IPS-18c (cell line): ENCODE data around the gene STBD1.
"Not testable (repeated sequence)": the region's sequence is repeated elsewhere in the genome, so short reads cannot be mapped to it uniquely, and the experiment has no call there.

Experiments used
- H3K4me3 ChIP-seq: 2 replicates; pipeline ENCODE4 v1.7.0; 2013; ENCODE audit warnings: low read depth, mild to moderate bottlenecking, low read length, moderate library complexity; ENCODE audit not compliant: insufficient read depth
- H3K9me3 ChIP-seq: one replicate; pipeline ENCODE4 v1.6.1; 2013; ENCODE audit warnings: mild to moderate bottlenecking, low read length, moderate library complexity; ENCODE audit not compliant: control insufficient read depth, insufficient read depth

STBD1 gene

DNA sequence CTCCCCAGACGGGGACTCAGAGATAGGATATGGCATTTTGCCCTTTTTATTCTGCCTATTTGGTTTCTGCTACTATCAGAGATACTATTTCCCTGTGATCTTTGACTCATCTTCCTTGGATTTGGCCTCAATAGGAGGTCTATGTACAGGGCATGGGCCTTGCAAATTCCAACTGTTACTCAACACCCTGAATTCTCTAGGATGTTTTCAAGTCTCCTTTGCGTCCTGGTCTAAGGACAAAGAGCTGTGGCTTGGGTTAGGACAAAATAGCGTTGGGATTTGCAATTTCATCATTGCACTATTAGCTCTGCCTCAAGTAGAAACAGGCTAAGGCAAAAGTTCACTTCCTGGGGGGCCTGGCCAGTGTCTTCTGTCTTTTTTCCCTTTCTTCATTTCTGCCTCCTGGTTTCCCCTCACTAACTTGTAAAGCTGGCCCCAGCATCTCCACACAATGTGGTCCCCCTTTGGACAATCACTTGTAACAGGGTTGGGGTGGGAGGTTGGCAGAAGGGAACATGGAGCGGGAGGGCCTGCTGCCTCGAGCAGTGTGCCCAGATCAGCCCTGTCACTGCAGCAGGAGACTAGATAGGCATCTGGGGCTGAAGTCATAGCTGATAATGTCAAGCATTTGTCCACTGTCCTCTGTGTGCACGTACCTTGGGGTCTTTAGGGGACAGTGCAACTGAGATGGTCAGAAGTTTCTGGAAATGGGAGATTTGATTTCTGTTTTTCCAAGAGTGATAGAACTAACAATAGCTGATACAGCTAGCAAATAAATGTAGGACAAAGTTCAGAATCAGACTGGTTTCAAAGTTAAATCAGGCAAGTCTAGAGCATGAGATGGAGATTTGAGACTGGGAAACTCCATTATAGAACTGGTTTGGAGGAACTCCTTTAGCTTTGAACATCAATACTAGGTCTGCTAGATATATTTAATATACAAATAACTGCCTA lies 25.8 kb upstream of the STBD1 start:
- no peaks in the 10 kb centered on the region for H3K9me3 ChIP-seq
- H3K4me3 ChIP-seq, result no peak overlapping the region

DNA sequence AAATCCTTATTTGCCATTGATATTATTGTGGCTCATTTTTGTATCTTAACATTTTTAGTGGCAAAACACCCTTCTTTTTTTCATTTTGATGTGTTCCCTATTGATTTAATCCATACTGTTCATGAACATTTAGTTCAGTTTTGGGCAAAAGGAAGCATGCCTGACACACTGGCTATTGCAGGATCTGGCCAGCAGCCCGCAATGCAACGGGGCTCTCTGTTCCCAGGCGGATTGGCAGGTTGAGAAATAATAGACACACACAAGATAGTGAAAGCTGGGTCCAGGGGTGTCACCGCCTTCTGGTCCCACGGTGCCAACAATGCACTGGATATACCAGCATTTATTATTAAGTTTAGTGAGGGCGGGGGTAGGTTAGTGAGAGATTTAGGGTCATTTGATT lies 24.9 kb upstream of the STBD1 start:
- not testable (repeated sequence) for H3K4me3 ChIP-seq, H3K9me3 ChIP-seq

DNA sequence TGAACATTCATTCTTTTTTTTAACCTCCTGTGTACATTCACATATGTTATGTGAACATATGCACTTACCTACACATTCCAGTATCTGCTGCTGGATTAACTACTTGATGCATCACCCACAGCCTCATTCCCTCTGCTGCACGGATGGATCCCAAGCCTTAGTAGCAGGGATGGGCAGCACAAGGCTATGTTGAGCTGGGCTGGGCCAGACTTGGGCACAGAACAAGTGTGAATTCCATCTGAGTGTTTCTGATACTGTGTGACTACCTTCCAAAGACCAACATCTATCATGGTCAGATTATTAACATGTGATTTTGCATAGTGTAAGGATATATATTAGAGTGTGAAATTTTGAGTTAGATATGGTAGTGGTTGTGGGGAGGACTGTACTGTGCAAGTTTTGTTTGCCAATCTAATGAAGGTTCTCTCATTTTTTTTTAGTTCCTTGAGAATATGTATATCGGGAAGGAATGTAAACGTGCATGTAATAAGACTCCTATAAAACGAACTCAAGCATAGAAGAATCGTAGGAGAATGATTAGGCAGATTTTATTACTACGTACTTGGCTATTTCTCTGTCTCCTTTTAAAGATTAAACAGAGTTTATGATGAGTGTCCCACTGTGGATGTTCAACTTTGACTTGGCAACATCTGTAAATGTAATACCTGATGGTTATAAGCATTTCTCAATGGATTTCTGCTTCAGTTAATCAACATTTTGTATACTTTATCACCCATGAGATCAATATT lies 23.4 kb upstream of the STBD1 start:
- no peaks in the 10 kb centered on the region for H3K9me3 ChIP-seq
- H3K4me3 ChIP-seq, result no peak overlapping the region

- H3K4me3 ChIP-seq, result no peak overlapping the region
- H3K9me3 ChIP-seq, result no peaks in the 10 kb centered on the region
Observed at GRCh38 chr4:76283900-76284299, 22.6 kb upstream of the STBD1 start.

DNA sequence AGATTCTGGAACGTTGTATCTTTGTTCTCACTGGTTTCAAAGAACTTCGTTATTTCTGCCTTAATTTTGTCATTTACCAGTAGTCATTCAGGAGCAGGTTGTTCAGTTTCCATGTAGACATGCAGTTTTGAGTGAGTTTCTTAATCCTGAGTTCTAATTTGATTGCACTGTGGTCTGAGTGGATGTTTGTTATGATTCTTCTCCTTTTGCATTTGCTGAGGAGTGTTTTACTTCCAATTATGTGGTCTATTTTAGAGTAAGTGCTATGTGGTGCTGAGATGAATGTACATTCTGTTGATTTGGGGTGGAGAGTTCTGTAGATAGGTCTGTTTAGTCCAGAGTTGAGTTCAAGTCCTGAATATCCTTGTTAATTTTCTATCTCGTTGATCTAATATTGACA lies 18.7 kb upstream of the STBD1 start:
- not testable (repeated sequence) for H3K4me3 ChIP-seq, H3K9me3 ChIP-seq

GRCh38 chr4:76292730-76293129 lies 13.8 kb upstream of the STBD1 start:
- no peak overlapping the region for H3K4me3 ChIP-seq
- no peaks in the 10 kb centered on the region for H3K9me3 ChIP-seq

DNA sequence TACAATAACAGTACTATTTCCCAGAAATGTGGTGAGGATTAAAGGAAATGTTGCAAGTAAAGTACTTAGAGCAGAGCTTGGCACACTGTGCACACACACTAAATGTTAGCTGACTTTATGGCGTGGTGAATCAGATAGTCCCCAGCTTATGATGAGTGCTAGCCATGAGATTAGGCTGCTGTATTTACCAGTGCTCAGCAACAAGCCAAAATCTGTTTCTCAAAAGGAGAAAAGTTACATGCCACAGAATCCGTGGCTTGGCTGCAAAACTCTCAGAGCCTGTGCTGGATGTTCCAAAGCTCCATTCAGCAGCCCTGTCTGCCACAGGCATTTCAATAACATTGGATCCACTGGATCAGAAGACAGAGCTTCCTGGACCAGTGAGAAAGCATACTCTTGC lies 12.8 kb upstream of the STBD1 start:
- no peak overlapping the region for H3K4me3 ChIP-seq

GRCh38 chr4:76296286-76296820 lies 10.2 kb upstream of the STBD1 start:
- Histone ChIP-seq H3K4me3 (no peak overlapping the region), H3K9me3 (no peaks in the 10 kb centered on the region)

More for the DNA sequence above, 12.8 kb upstream of the STBD1 start:
- H3K9me3 ChIP-seq, result no peaks in the 10 kb centered on the region

DNA sequence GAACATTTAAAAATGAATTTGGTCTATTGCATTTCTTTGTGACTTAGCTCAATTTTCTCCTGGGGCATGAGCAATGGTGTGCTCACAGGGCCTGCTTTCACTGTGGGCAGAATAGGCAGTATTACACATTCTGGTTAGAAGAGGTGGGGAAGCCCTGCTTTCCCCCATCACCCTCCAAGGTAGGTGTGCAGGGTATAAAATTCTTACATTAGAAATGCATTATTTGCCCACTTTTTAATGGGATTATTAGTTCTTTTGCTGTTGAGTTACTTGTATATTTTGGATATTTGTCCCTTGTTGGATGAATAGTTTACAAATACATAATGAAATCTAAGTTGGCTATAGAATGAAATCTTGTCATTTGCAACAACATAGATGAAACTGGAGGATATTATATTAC lies 8.3 kb upstream of the STBD1 start:
- Histone ChIP-seq H3K9me3 (no peaks in the 10 kb centered on the region), H3K4me3 (no peak overlapping the region)

GRCh38 chr4:76300012-76300411 lies 6.5 kb upstream of the STBD1 start:
- Histone ChIP-seq H3K9me3 (no peaks in the 10 kb centered on the region), H3K4me3 (no peak overlapping the region)

GRCh38 chr4:76301068-76301774 lies 5.3 kb upstream of the STBD1 start:
- Histone ChIP-seq H3K9me3 (no peaks in the 10 kb centered on the region), H3K4me3 (no peak overlapping the region)

DNA sequence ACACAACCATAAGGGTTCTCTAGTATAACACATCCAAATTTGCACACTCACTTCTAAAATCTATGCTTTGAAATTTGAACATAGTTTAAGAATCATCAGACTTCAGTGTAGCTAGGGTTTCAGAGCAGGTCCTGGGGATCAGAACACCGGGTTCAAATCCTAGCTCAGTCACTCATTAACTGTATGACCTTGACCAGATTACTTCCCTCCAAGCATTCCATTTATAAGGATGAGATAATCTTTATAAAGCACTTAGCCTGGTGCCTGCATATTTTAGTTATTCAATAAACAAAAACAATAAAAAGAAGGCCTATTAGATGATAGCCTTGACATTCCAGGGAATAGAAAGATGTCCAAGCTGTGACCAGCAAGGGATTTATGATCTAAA lies 4.8 kb upstream of the STBD1 start:
- H3K4me3 ChIP-seq, result no peak overlapping the region
- peaks cover 2% of the 10 kb centered on the region for H3K9me3 ChIP-seq

DNA sequence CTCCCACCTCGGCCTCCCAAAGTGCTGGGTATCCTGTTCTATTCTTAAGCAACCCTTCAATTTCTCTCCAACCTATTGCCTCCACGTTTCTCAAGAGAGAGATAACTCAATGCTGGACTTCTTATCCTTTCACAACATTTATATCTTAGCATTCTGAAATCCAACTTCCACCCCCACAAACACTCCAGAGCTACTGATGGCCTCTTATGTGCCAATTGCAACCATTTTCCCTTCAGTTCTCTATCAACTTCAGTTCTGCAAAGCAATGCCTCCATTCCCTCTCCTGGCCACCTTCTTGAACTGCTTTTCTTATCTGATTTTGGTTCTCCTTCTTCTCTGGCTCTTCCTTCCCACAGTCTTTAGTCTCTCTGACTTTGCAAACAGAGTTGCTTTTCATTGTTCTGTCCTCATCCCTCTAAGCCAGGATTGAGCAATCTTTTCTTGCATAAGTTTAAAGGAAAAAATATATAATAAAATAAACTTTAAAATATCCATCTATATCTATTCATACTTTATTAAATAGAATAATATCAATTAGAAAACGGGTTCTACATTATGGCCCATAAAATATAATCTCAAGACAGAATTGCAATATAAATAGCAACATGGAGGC lies 3.6 kb upstream of the STBD1 start:
- Histone ChIP-seq H3K9me3 (peaks cover 2% of the 10 kb centered on the region), H3K4me3 (no peak overlapping the region)

GRCh38 chr4:76305033-76305687 lies 1.4 kb upstream of the STBD1 start:
- peaks cover 2% of the 10 kb centered on the region for H3K9me3 ChIP-seq
- no peak overlapping the region for H3K4me3 ChIP-seq

GRCh38 chr4:76306882-76307659 lies 538 bp downstream of the STBD1 start:
- H3K9me3 ChIP-seq, result peaks cover 2% of the 10 kb centered on the region
- H3K4me3 ChIP-seq, result peak overlapping the region; percentile 88

GRCh38 chr4:76307660-76308014 lies 1.1 kb downstream of the STBD1 start:
- Histone ChIP-seq H3K9me3 (peaks cover 2% of the 10 kb centered on the region), H3K4me3 (peak overlapping the region; percentile 88; the same call in 1 of the 2 replicates)
